ENCODE measurements around the gene TALDO1.

The TALDO1 gene

DNA sequence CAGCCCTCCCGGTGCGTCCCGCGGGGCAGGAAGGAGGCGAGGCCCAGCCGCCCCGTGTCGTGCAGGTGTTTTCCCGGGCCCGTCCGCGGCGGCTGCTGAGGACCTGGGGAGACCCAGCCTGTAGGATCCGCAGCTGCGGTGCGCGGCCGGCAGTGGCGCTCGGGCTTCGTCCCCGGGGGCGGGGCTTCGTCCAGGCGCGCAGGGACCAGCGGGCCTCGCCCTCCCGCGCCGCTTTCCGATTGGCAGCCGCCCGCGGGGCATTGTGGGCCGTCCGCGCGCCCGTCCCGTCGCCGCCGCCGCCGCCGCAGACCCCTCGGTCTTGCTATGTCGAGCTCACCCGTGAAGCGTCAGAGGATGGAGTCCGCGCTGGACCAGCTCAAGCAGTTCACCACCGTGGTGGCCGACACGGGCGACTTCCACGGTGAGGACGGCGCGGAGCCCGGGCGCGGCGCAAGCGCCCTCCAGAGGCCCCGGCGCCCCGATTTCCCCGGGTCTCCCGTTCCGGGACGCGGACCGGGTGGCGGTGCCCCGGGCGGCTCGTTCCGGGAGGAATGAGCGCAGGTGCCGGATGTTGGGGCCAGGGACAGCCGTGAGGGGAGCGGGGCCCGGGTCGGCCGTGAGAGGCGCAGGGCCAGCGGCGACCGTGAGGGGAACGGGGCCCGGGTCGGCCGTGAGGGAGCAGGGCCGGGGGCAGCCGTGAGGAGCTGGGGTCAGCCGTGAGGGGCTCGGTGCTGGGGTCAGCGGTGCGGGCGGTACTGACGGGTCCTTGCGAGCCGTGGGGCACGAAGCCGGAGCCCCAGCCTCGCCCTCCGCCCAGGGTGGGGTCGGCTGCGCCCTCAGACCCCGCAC is at the start of gene TALDO1:
Gene TALDO1, plus strand, starts transcription at position 307 of the 849 bp plus-strand sequence. Its CDS starts 18 bp downstream, at position 325.
- DNase-seq (ENCODE audit: low spot score): peak; percentile 98

DNA sequence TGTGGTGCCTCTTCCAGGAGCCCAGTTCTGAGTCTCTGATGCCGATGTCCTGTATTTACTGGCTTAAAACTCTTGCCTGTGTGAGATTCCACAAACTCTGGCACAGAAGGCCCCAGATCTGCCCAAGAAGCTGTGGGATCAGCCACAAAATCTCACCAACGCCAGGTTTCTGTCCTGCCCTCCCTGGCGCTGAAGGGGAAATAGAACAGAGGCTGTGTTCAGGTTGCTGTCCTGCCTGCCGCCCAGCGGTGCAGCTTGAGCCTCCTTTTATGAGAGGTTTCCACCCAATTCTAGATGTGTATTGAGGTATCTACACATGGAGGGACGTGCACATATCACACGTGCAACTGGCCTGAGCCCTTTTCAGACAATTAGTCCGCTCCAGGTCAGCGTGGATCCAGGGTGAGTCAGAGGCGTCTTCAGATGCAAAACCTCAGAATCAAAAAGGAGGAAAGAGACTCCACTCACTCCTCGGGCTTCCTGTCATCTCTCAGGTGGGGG is 49.4 kb upstream of the TALDO1 start:
- DNase-seq (ENCODE audit: low spot score): no peak

DNA sequence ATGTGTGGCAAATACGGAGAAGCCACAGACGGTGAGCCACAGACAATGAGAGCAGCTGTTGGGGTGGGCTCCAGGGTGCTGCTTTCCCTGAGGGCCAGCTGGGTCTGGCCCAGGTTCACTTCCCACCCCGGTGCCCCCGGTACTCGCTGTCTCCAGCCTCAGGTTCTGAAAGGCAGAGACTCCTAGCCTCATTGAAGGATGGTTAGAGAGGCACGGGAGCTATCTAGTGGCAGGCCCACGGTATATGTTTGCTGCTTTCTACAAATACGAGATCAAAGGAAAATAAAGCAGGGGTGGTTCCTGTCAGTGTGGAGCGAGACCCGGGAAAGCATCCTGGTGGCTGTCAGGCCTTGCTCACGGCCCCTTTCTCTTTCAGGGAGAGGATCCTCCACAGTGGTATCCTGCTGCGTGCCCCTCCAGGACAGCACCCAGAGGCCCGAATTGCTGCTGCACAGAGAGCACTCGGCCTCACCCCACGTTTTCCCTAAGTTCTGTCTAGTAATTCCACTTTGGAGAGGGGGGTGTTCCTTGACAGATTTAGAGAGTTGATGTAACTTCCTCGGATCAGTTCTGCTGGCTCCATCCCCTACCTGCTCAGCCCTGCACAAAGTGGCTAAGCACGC is 48.7 kb upstream of the TALDO1 start:
- DNase-seq (ENCODE audit: low spot score): no peak

DNA sequence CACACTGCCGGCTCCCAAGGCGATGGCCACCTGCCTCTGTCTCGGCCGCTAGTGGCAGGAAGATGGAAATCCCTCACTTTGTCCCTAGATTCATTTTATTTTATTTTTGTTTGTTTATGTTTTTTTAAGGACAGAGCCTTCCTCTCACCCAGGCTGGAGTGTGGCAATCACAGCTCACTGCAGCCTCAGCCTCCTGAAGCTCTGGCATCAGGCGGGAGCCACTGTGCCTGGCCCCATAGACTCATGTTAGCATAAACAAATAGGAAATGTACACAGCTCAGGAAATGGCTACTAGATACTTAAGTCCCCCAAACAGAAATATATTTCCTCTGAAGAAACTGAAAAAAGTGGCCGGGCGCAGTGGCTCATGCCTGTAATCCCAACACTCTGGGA is 48.2 kb upstream of the TALDO1 start:
- DNase-seq (ENCODE audit: low spot score): no peak

DNA sequence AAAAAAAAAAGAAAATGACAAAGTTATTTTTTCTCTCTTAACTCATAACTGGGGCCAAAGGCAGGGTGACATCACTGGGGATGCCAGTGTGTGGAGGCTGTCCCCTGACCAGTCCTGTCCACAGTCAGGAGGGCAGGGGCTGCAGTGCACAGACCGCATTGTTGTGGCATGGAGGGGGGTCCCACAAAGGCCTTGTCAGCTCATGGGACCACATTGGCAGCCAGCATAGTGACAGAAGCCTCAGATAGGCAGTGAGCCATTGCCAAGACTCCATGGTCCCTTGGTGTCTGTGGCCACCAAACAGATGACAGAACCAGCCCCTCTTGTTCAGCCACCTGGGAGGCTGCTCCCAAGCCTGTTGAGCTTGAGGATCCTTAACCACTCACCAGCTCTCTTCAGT is 47.5 kb upstream of the TALDO1 start:
- DNase-seq (ENCODE audit: low spot score): no peak

DNA sequence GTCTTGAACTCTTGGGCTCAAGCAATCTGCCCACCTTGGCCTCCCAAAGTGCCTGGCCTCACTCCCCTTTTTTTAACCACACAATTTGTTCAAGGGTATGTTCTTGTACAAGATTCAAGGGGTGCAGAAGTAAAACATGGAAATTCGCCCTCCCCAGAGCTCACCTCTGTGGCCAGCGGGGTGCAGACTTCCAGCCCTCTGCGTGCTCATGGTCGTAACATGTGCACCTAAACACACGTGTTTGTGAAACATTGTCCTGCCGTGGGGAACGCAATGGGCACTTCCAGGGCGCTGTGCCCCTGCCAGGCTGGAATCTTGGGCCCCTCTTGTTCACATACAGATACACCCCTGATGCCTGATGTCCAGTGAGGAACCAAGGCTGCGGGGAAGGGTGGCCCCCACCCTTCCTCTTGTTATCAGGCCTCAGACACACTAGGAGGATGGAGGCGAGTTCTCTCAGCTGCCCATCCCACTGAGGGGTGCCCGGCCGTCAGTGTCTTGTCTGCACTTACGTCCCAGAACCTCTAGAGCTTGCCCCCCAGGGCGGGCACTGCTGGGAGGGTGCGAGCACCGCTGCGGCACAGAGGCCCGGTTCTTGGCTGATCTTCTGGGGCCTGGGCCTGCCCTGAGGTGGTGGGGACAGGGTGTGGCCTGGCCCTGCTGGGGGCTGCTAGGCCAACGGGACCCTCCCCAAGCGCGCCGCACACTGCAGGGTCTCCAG is 45.4 kb upstream of the TALDO1 start:
- DNase-seq (ENCODE audit: low spot score): no peak

DNA sequence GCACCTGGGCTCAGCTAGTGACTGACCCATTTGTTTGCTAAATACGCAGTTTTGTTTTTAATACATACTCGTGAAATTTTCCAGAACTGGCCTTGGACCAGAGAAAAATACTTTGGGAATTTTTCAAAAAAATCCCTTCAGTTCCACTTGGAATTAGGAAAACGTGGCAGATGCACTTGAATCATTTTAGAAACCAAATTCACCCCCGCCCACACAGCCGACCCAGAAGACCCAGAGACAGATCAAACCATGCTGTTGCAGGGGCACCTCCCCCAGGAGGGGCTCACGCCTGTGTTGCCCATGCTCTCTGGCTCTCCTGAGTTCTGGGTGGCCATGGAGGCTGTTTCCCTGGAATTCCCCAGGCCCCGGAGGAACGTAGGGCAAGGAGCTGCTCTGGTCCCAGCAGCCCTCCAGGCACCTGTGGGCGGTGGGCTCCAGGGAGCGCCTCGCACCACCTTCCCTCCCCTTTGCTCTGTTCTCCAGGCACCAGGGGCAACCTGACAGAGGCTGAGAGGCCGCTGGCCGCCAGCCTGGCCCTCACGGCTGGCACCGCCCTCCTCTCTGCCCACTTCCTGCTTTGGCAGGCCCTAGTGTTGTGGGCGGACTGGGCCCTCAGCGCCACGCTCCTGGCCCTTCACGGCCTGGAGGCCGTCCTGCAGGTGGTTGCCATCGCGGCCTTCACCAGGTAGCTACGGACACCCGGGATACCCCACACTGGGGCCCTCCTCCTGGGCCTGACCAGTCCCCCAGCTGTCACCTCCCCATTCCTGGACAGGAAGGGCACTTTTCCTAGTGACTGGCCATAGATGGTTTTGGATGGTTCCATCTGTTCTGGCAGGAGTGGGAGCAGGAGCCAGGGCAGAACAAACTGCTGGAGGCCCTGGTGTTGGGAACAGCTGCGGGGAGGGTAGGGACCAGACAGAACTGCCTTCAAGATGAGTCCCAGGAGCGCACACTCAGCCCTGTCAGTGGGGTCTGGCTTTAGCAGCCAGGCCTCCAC is 44.5 kb upstream of the TALDO1 start:
- DNase-seq (ENCODE audit: low spot score): no peak

DNA sequence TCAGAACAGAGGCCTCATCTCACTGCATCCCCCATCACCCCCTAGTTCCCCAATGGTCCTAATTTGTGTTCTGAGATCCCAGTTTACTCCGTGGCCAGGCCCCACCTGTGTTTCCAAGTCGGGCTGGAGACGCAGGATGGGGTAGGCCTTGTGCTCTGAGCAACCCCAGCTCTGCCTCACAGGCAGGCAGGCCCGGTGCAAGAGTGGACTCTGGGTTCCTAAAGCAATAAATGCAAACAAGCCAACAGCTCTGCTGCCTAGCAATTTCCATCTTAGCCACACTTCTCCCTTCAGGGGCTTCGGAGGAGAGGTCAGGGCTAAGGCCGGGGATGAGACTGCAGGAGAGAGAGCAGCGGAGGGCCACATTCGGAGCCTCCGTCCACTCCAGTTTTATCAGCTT is 43.8 kb upstream of the TALDO1 start:
- DNase-seq (ENCODE audit: low spot score): no peak

DNA sequence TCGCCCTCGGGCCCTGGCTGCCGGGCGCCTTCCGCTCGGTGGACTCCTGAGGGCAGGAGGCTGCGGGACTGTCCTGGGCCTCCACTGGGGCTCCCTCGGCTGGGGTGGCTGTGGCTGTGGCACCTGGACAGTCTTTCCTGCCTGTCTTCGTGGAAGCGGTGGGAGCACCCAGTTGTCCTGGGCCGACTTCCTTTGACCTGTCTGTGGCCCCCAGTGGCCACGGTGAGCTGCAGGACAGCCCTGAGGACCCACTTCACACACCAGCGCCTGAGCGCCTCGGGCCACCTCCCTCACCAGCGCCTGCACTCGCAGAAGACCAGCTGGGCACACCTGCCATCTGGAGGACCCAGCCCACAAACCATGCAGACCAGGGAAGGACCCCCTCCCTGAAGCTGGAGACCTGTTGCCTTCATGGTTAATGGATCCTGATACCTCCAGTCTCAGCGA is 43.0 kb upstream of the TALDO1 start:
- no peak for DNase-seq (ENCODE audit: low spot score)

DNA sequence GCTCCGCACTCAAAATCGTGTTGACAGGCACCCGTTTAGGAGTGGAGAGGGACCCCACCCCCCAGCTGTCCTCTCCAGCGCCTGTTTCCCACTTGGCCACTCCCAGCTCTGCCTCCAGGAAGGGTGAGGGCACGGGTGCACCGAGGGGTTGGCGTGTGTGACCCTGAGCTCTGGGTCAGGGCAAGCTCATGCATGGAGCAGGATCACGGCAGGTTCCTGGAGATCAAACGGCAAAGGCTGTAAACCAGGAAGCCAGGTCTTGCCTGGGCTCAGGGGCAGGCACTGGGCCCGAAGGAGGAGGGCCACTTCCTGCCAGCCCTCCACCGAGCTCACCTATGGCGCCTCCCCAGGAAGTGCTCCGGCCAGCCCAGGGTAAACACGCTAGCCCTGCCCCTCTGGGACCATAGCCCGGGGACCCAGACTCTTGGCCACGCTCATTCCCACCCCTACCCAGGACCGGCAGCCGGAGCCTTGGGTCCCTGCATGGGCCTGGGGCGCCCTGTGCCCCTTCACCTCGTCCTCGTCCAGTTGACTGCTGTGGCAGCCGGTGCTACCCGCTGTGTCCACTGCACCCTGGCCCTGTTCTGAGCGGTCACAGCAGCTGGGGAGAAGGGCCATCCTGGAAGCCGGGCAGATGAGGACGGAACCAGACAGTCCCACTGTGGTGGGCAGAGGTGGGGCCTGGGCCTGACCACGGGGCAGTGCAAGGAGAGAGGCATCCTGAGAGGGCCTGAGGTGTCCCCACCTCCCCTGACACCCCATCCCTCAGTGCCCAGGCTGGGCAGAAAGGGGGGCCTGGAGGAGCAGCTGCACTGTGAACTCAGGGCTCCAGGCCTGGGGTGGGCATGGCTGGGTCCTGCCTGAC is 42.3 kb upstream of the TALDO1 start:
- no peak for DNase-seq (ENCODE audit: low spot score)

DNA sequence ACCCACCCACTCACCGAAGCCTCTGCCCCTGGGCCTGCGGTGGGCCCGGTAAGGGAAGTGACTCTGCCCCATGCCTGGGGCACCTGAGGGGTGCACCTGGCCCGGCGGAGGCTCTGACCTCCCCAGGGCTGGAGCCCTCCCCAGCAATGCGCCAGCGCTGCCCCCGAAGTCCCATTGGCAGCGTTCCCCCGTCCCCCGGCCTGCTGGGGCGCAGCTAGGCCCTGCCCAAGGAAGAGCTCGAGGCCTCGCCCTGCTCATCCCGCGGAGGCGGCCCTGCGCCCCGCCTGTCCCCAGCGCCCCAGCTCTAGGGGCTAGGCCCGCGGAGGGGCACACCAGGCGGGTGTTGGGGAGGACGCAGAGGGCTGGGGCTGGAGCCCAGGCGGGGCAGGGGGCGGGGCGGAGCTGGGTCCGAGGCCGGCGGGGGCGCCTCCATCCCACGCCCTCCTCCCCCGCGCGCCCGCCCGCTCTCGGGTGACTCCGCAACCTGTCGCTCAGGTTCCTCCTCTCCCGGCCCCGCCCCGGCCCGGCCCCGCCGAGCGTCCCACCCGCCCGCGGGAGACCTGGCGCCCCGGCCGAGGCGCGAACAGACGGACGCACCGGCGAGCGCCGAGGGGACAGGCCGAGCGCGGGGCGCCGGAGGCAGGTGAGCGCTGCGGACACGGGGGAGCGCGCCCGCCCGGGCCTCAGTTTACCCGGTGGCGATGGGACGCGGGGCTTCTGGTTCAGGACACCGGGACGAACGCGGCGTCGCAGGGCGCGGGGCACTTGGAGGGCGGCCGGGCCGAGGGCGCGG is 41.4 kb upstream of the TALDO1 start, which contains the start of gene EPS8L2:
Gene EPS8L2, plus strand, starts transcription at position 586 of the 793 bp plus-strand sequence. CDS start 3,177 bp downstream, outside the sequence.
- no peak for DNase-seq (ENCODE audit: low spot score)

DNA sequence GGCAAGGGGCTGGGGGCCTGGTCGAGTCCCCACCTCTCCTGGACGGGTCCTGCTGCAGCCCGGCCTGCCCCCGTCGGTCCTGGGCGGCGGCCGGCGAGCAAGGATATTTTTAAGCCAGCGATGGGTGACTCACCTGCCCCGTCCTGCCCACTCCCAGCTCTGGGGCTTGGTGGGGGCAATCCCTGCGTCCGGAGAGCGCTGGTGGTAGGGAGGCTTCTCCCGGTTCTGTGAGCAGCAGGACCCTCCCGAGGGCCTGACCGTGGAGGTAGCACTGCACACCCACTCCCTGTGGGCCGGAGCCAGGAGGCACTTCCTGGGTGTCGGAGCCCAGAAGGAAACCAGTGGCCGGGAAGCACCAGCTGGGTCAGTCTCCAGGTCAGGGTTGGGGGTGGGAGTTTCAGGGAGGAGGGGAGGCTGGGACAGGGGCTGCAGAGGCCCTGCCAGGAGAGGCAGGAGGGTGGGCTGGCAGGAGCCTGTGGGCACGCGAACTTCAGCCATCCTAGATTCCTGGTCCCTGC is 40.8 kb upstream of the TALDO1 start:
- DNase-seq (ENCODE audit: low spot score): peak; percentile 80

DNA sequence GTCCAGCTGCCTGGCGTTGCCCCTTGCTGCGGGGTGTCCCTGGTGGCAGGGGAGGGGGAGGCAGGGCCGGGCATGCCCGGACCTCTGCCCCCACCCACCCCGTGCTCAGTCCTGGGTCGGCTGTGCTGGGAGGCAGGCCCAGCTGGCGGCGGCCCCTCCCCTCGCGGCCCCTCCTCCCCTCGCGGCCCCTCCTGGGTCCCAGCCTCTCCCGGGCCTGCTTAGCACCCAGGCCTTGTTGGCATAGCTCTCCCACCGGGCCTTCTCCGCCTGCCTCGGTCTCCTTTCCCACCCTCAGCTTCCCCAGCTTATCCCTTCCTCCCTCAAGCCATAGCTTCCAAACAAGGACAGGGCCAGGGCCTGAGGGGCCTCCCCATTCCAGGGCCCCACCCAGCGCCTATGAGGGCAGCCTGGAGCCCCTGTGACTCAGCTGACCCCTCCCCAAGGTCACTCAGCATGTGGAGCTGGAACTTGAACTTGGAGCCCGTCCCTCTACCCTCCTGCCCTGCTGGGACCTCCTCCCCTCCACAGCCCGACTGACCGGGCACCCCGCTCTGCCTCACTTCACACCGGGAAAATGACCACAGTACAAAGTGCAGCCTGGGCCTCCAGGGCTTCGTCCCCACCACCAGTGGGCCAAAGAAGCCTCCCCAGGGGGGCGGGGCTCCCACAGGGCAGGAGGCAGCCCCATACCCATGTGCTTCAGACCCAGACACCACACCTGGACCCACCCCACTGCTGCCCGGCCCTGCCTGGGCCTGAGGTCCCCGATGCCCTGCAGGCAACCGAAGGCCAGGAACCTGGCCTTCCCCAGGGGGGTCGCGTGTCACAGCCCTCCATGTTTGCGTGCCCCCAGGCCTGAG is 40.1 kb upstream of the TALDO1 start:
- DNase-seq (ENCODE audit: low spot score): peak; percentile 72

DNA sequence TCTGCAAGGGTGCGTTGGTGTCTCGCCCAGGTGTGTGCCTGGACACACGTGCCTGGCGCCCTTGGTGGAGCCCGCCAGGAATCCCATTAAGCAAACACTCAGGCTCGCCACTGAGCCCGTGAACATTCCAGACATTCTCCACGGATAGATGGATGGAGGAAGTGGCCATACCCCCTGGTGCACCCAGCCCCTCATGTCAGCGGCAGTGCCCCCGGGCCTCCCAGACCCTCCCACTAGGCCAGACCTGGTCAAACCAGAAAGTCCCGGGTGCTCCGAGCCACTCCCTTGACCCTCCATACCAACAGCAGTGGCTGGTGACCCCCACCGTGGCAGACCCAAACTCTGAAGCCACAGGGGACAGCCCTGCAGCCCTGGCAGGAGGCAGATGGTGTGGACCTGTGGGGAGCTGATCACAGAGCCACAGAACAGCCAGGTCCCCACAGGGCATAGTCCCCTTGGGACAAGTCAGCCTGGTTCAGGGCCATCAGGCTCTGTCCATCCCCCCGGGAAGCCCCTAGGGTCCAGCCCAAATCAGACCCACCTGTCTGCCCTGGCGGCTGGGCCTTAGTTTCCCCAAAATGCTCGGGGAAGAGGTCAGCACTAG is 39.3 kb upstream of the TALDO1 start:
- DNase-seq (ENCODE audit: low spot score): no peak

DNA sequence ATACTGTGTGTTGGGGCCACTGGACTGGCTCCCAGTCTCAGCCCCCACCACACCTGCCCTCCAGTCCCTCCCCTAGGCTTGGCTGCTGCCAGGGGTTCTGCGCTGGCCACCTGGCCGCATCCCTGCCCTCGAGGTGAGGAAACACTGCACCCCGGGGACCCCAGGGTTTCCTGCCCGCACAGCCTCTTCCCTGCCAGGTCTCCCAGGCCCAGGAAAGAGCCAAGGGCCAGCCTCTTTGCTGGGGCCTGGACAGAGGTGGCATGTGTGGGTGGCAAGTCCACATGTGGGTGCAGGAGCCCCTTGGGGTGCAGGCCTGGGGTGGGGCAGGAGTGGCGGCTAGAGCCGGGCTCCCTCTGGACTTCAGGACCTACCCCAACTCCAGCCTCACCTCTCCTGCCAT is 38.8 kb upstream of the TALDO1 start:
- no peak for DNase-seq (ENCODE audit: low spot score)

DNA sequence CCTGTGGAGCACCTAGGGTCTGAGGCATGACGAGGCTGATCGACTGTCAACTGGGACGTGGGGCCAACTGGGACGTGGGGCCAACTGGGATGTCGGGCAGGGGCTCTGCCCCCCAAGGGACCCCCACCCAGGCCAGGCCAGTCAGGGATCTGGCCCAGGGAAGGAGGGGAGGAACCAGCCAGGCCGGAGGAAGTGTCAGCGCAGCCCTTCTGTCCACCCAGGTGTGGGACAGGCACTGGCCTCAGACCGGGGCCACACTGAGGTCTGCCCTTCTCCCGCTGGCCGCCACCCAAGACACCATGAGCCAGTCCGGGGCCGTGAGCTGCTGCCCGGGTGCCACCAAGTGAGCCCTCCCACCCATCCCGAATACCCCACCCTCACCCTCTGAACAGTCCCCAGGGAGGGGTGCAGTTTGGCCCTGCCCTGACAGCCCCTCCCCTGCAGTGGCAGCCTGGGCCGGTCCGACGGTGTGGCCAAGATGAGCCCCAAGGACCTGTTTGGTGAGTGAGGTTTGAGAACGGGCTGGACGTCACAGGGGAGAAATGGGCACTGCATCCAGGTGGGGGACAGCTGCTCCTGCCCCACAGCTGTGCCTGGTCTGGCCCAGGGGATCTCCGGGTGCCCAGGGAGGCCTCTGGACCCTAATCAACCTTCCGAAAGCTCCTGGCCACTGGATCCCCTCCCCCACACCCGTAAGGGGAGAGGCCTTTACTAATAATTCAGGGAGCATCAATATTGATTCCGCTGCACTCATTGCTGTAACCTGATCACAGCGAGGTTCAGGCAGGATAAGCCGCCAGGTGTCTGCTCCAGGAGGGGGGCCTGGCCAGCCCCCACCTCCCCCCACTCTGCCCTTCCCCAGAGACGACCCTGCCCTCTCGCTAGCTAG is 37.9 kb upstream of the TALDO1 start:
- DNase-seq (ENCODE audit: low spot score): no peak

DNA sequence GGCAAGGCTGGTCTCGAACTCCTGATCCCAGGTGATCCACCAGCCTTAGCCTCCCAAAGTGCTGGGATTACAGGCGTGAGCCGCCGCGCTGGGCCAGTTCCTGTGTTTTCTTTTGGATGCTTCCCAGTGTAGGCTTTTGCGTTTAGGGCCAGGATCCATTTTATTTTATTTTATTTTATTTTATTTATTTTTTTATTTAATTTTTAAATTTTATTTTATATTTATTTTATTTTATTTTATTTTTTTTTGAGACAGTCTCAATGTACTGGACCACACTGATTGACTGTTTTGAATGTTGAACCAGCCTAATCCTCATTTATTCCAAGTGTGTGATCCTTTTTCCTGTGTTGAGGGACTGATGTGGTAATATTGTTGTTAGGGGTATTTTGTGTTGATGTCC is 32.8 kb upstream of the TALDO1 start:
- no peak for DNase-seq (ENCODE audit: low spot score)
